B cell (primary cell): ENCODE measurements around the gene CACTIN. TPM values are rescaled to one million over a fixed set of nuclear protein-coding genes. Genes with fewer than 3 reads are reported as not detected.

ENCODE experiments used
- ATAC-seq: fragments of 200-7000 bp; cut with Tn5 transposase; one replicate; pipeline ENCODE4 v1.10.0; 2021; ENCODE audit warnings: low read depth, mild to moderate bottlenecking, moderate number of reproducible peaks, moderate library complexity
- CTCF ChIA-PET: fragments of 350-600 bp; sonication (Branson Sonifier 250); formaldehyde crosslinking; loops from one replicate; lab custom pipeline; 2021; ENCODE audit warnings: antibody characterized with exemption, inconsistent platforms; lab: Charles Lee
- POLR2A ChIA-PET: fragments of 350-600 bp; sonication (Branson Sonifier 250); formaldehyde crosslinking; loops from one replicate; lab custom pipeline; 2021; ENCODE audit warnings: antibody characterized with exemption; lab: Charles Lee
- DNase-seq: peaks from one replicate; pipeline ENCODE4 v3.0.0; 2013
- H2AFZ ChIP-seq: 2 replicates; pipeline ENCODE4 v1.6.1; 2012; ENCODE audit warnings: mild to moderate bottlenecking, low read depth, low read length; ENCODE audit not compliant: insufficient read depth, poor library complexity, severe bottlenecking
- H3K27ac ChIP-seq, 2 donors: 1 replicate in 1 of 2; 2 replicates in 1 of 2; pipeline ENCODE4 v1.5.1; 2012 to 2013; ENCODE audit warnings: low read length in 2 of 2, mild to moderate bottlenecking in 2 of 2, moderate library complexity in 1 of 2
- H3K27me3 ChIP-seq, 4 experiments: fragments of 200-600 bp in 1 of 4; sonication (generic) in 1 of 4; replicated peaks in 1 of 4; 1 replicate in 2 of 4; 2 replicates in 2 of 4; pipeline versions ENCODE4 v1.6.1 to v1.7.0; 2013 to 2016; ENCODE audit warnings: low read length in 3 of 4, mild to moderate bottlenecking in 2 of 4, mixed read lengths in 1 of 4, moderate library complexity in 1 of 4; ENCODE audit not compliant: insufficient read depth in 4 of 4, control insufficient read depth in 3 of 4; ENCODE audit errors: control extremely low read depth in 1 of 4
- H3K36me3 ChIP-seq, 2 experiments: replicated peaks in 1 of 2; 1 replicate in 1 of 2; 2 replicates in 1 of 2; pipeline versions ENCODE4 v1.6.1 to v1.7.1; 2013; ENCODE audit warnings: low read length in 1 of 2; ENCODE audit not compliant: insufficient read depth in 2 of 2, control insufficient read depth in 1 of 2; ENCODE audit errors: control extremely low read depth in 1 of 2, extremely low read depth in 1 of 2
- H3K4me1 ChIP-seq, 2 donors: fragments of 200-600 bp in 1 of 2; sonication (generic) in 1 of 2; 1 replicate in 1 of 2; 2 replicates in 1 of 2; pipeline versions ENCODE4 v1.5.1 to v1.6.1; 2013 to 2017; ENCODE audit warnings: low read length in 2 of 2; ENCODE audit not compliant: control insufficient read depth in 2 of 2, insufficient read depth in 2 of 2
- H3K4me2 ChIP-seq: replicated peaks from 2 replicates; pipeline ENCODE3; 2012; ENCODE audit warnings: mild to moderate bottlenecking, low read depth, low read length; ENCODE audit not compliant: poor library complexity, severe bottlenecking
- H3K4me3 ChIP-seq, 5 experiments: fragments of 200-600 bp in 1 of 5; sonication (generic) in 1 of 5; 1 replicate in 3 of 5; 2 replicates in 2 of 5; pipeline versions ENCODE4 v1.5.1 to v1.7.0; 2011 to 2016; ENCODE audit warnings: low read length in 4 of 5, mild to moderate bottlenecking in 4 of 5, low read depth in 2 of 5, control low read depth in 1 of 5, moderate library complexity in 1 of 5; ENCODE audit not compliant: insufficient read depth in 1 of 5; ENCODE audit errors: control extremely low read depth in 1 of 5, extremely low read depth in 1 of 5
- H3K79me2 ChIP-seq: fragments of 200-600 bp; sonication (generic); one replicate; pipeline ENCODE4 v1.6.0; 2016; ENCODE audit warnings: low read length; ENCODE audit not compliant: control insufficient read depth, insufficient read depth
- H3K9ac ChIP-seq: fragments of 200-600 bp; sonication (generic); 2 replicates; pipeline ENCODE4 v1.6.1; 2017; ENCODE audit warnings: mild to moderate bottlenecking, low read length, moderate library complexity
- H3K9me3 ChIP-seq, 3 donors: one replicate each; pipeline versions ENCODE4 v1.6.1 to v1.7.1; 2013; ENCODE audit warnings: low read length in 2 of 3; ENCODE audit not compliant: control insufficient read depth in 2 of 3, insufficient read depth in 1 of 3; ENCODE audit errors: control extremely low read depth in 1 of 3
- H4K20me1 ChIP-seq: 2 replicates; pipeline ENCODE4 v1.6.0; 2012; ENCODE audit warnings: mild to moderate bottlenecking, low read length; ENCODE audit not compliant: insufficient read depth, control insufficient read depth, poor library complexity, severe bottlenecking
- H3K27ac Mint-ChIP-seq: one replicate; pipeline ENCODE4 v1.8.0; 2021; ENCODE audit warnings: mixed read lengths
- H3K27me3 Mint-ChIP-seq: one replicate; pipeline ENCODE4 v1.8.0; 2021; ENCODE audit warnings: mixed read lengths
- H3K4me1 Mint-ChIP-seq: one replicate; pipeline ENCODE4 v1.8.0; 2021; ENCODE audit warnings: mixed read lengths
- H3K4me3 Mint-ChIP-seq: one replicate; pipeline ENCODE4 v1.8.0; 2021; ENCODE audit warnings: mixed read lengths
- H3K9me3 Mint-ChIP-seq: one replicate; pipeline ENCODE4 v1.8.0; 2022; ENCODE audit warnings: mixed read lengths; ENCODE audit not compliant: insufficient read depth
- EZH2 ChIP-seq: IDR thresholded peaks from 2 replicates; pipeline ENCODE4 v1.6.1; 2012; ENCODE audit warnings: borderline replicate concordance, low read depth, mild to moderate bottlenecking, moderate library complexity, low read length; ENCODE audit not compliant: insufficient read depth, poor library complexity, severe bottlenecking
- WGBS: methylation state at CpG from one replicate; pipeline ENCODE4 v1.1.5; 2013; ENCODE audit warnings: missing lambda C conversion rate; ENCODE audit not compliant: insufficient coverage; 5-methylcytosine and 5-hydroxymethylcytosine counted together
- intact Hi-C: fragments of 100-400 bp; cut with micrococcal nuclease; formaldehyde crosslinking; loops from one replicate; pipeline ENCODE4 v1.10.0; 2022
- polyA plus RNA-seq: library from polyadenylated mRNA; depleted of rRNA; stranded (reverse); fragments of >200 nt; gene quantifications from 2 replicates; pipeline ENCODE4 v1.2.3, GENCODE V29; 2012
- total RNA-seq, 2 donors: library from RNA; stranded (reverse); fragments of 120-200 nt in 1 of 2; gene quantifications; 1 replicate in 1 of 2; 2 replicates in 1 of 2; pipeline versions ENCODE4 v1.2.3 to v1.2.4, GENCODE V29; 2013 to 2022
- TF ChIP-seq, protein P1 (sequence below): fragments of 200-600 bp; IDR thresholded peaks from one replicate; pipeline ENCODE4 v1.8.0; 2022; ENCODE audit warnings: antibody characterized with exemption, mild to moderate bottlenecking

CACTIN gene
- total and polyA plus RNA-seq, 2 donors (not counting 1 experiment from before 2014, with no cell fraction given), result 40.6 to 41.8 TPM

GRCh38 chr19:3663838-3664237, 37.2 kb upstream of the CACTIN start:
- Histone ChIP-seq H2AFZ (no peak overlapping the region), H3K27ac (no peak overlapping the region), H3K79me2 (peaks cover 29% of the 10 kb centered on the region), H3K36me3 (peaks cover 0 to 13% of the 10 kb centered on the region in 2 experiments), H3K4me1 (peaks cover 17 to 22% of the 10 kb centered on the region in 2 donors), H3K4me2 (no peak overlapping the region), H3K9ac (no peak overlapping the region), H4K20me1 (peaks cover 25% of the 10 kb centered on the region), H3K9me3 (peaks cover 0 to 10% (median 3%) of the 10 kb centered on the region in 3 donors), H3K4me3 (no peak overlapping the region), H3K27me3 (no peaks in the 10 kb centered on the region)
- no peaks in the 10 kb centered on the region for H3K27me3 Mint-ChIP-seq
- TF ChIP-seq, protein P1, sequence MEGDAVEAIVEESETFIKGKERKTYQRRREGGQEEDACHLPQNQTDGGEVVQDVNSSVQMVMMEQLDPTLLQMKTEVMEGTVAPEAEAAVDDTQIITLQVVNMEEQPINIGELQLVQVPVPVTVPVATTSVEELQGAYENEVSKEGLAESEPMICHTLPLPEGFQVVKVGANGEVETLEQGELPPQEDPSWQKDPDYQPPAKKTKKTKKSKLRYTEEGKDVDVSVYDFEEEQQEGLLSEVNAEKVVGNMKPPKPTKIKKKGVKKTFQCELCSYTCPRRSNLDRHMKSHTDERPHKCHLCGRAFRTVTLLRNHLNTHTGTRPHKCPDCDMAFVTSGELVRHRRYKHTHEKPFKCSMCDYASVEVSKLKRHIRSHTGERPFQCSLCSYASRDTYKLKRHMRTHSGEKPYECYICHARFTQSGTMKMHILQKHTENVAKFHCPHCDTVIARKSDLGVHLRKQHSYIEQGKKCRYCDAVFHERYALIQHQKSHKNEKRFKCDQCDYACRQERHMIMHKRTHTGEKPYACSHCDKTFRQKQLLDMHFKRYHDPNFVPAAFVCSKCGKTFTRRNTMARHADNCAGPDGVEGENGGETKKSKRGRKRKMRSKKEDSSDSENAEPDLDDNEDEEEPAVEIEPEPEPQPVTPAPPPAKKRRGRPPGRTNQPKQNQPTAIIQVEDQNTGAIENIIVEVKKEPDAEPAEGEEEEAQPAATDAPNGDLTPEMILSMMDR, result no peak
- no peak for TF ChIP-seq EZH2
- WGBS, result 98% methylated on average over 15 of the region's 18 CpGs
- ATAC-seq, result no peak
- peak overlapping the region; percentile 56 for H3K27ac Mint-ChIP-seq
- H3K9me3 Mint-ChIP-seq, result no peaks in the 10 kb centered on the region
- peaks cover 29% of the 10 kb centered on the region for H3K4me1 Mint-ChIP-seq
- intact Hi-C loops, result no loop called here
- H3K4me3 Mint-ChIP-seq, result peak overlapping the region; percentile 5
- no peak for DNase-seq
- POLR2A ChIA-PET, result no interaction called here
- CTCF ChIA-PET, result interaction anchor here (0.6 to 5.1 kb wide), 2 partner anchors 40 to 799 kb away, joined by 3 to 110 read pairs; partner anchors contain the start of genes PIP5K1C and TJP3
